Panc1 (cell line): Measurements from ENCODE around the gene KANSL3.

Experiments
- POLR2AphosphoS5 ChIP-seq: IDR thresholded peaks from 2 replicates; pipeline ENCODE4 v1.6.1; 2012; ENCODE audit warnings: mild to moderate bottlenecking, low read depth, low read length, moderate library complexity
- SIN3A ChIP-seq: IDR thresholded peaks from 2 replicates; pipeline ENCODE4 v1.6.1; 2012; ENCODE audit warnings: low read depth, mild to moderate bottlenecking, low read length, moderate library complexity, borderline replicate concordance; ENCODE audit not compliant: insufficient read depth
- TF ChIP-seq, protein P1 (sequence below): fragments of 450-650 bp; IDR thresholded peaks from 2 replicates; pipeline ENCODE4 v1.5.1; 2017; ENCODE audit warnings: mild to moderate bottlenecking
- TF ChIP-seq, protein P2 (sequence below), 2 experiments: IDR thresholded peaks; 2 replicates each; pipeline ENCODE4 v1.6.1; 2011 to 2012; ENCODE audit warnings: low read depth in 2 of 2, control low read depth in 1 of 2, low read length in 1 of 2, mild to moderate bottlenecking in 1 of 2, moderate library complexity in 1 of 2; ENCODE audit not compliant: insufficient read depth in 1 of 2

DNA sequence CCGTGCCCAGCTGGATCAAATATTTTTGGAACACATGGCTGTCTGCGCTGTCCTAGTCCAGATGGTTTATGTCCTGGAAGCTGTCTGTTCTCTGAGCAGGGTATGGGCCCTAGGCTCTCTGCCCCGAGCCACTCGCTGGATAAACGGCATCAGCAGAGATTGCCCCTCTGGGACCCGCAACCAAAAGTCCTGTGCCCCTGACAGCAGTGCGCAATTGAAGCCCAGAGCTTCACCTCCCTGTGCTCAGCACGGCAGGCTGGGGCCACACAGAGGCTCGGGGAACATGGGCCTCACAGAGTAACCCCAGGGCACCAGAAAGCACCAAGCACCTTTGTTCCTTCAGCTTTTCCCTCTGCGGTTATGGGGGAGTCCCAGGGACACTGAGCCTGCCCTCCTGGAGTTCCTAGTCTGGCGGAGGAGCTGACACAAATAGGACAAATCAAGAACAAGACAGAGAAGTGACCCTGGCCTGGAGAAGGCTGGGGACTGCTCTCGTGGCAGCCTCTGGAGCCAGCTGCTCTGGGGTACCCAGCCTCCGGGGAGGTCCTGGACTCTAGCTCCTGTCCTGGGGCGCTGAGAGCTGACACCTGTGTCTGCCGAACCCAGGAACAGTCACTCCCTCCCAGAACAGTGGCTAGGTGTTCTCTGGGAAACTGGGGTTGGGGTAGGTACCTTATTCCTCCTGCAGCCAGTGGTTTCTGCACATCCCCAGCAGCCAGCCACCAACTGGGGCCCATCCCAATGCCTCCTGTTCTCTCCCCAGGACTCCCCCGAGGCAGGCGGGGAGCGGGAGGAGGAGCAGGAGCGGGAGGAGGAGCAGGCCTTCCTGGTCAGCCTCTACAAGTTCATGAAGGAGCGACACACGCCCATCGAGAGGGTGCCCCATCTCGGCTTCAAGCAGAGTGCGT is 89.3 kb downstream of the KANSL3 start:
- TF ChIP-seq, protein P1, sequence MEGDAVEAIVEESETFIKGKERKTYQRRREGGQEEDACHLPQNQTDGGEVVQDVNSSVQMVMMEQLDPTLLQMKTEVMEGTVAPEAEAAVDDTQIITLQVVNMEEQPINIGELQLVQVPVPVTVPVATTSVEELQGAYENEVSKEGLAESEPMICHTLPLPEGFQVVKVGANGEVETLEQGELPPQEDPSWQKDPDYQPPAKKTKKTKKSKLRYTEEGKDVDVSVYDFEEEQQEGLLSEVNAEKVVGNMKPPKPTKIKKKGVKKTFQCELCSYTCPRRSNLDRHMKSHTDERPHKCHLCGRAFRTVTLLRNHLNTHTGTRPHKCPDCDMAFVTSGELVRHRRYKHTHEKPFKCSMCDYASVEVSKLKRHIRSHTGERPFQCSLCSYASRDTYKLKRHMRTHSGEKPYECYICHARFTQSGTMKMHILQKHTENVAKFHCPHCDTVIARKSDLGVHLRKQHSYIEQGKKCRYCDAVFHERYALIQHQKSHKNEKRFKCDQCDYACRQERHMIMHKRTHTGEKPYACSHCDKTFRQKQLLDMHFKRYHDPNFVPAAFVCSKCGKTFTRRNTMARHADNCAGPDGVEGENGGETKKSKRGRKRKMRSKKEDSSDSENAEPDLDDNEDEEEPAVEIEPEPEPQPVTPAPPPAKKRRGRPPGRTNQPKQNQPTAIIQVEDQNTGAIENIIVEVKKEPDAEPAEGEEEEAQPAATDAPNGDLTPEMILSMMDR: no peak
- TF ChIP-seq, protein P2, sequence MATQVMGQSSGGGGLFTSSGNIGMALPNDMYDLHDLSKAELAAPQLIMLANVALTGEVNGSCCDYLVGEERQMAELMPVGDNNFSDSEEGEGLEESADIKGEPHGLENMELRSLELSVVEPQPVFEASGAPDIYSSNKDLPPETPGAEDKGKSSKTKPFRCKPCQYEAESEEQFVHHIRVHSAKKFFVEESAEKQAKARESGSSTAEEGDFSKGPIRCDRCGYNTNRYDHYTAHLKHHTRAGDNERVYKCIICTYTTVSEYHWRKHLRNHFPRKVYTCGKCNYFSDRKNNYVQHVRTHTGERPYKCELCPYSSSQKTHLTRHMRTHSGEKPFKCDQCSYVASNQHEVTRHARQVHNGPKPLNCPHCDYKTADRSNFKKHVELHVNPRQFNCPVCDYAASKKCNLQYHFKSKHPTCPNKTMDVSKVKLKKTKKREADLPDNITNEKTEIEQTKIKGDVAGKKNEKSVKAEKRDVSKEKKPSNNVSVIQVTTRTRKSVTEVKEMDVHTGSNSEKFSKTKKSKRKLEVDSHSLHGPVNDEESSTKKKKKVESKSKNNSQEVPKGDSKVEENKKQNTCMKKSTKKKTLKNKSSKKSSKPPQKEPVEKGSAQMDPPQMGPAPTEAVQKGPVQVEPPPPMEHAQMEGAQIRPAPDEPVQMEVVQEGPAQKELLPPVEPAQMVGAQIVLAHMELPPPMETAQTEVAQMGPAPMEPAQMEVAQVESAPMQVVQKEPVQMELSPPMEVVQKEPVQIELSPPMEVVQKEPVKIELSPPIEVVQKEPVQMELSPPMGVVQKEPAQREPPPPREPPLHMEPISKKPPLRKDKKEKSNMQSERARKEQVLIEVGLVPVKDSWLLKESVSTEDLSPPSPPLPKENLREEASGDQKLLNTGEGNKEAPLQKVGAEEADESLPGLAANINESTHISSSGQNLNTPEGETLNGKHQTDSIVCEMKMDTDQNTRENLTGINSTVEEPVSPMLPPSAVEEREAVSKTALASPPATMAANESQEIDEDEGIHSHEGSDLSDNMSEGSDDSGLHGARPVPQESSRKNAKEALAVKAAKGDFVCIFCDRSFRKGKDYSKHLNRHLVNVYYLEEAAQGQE (IDR thresholded peaks at IDR 0.05; ENCODE audit: insufficient read depth in 1 of 2, low read depth in 2 of 2, low read length in 1 of 2): no peak
- no peak for TF ChIP-seq SIN3A
- TF ChIP-seq POLR2AphosphoS5: no peak
